HUDEP-2 (cell line): ENCODE results near the gene DCHS1.

Experiments used
- DNase-seq, 76 experiments: peaks; one replicate each; lab custom pipeline; 2025; ENCODE audit not compliant: unreplicated experiment in 76 of 76; lab: John Stamatoyannopoulos, UW

Gene DCHS1

GRCh38 chr11:6615882-6616585 lies 39.6 kb downstream of the DCHS1 start:
- no peak for DNase-seq

- no peak for DNase-seq
Measured at GRCh38 chr11:6615046-6615445, 40.6 kb downstream of the DCHS1 start.

GRCh38 chr11:6614446-6614845 lies 41.2 kb downstream of the DCHS1 start:
- no peak for DNase-seq

GRCh38 chr11:6613496-6613895 lies 42.1 kb downstream of the DCHS1 start:
- no peak for DNase-seq

- DNase-seq = peak in 75 of 76 experiments; percentile 11 to 95 (median 88)
Measured at GRCh38 chr11:6612213-6613041, 43.2 kb downstream of the DCHS1 start, which contains the start of gene TAF10. Gene TAF10, minus strand, starts transcription at chr11:6612216. Its CDS starts 27 bp downstream, at chr11:6612189.

- no peak for DNase-seq
Measured at GRCh38 chr11:6611963-6612212, 43.7 kb downstream of the DCHS1 start.

- DNase-seq = peak in 6 of 76 experiments; percentile 12 to 28 (median 12)
Measured at GRCh38 chr11:6611092-6611962, 44.3 kb downstream of the DCHS1 start.

GRCh38 chr11:6610591-6610990 lies 45.0 kb downstream of the DCHS1 start:
- DNase-seq = no peak

GRCh38 chr11:6609502-6610015 lies 46.0 kb downstream of the DCHS1 start:
- no peak for DNase-seq

GRCh38 chr11:6608726-6609501 lies 46.7 kb downstream of the DCHS1 start:
- no peak for DNase-seq

- DNase-seq = no peak
Measured at GRCh38 chr11:6608011-6608410, 47.6 kb downstream of the DCHS1 start.

GRCh38 chr11:6607190-6607795 lies 48.3 kb downstream of the DCHS1 start:
- no peak for DNase-seq

- DNase-seq = peak in 58 of 76 experiments; percentile 6 to 78 (median 42)
Measured at GRCh38 chr11:6606471-6607189, 49.0 kb downstream of the DCHS1 start.

GRCh38 chr11:6604790-6605189 lies 50.8 kb downstream of the DCHS1 start:
- no peak for DNase-seq

- DNase-seq = peak in 45 of 76 experiments; percentile 5 to 53 (median 28)
Measured at GRCh38 chr11:6604081-6604626, 51.5 kb downstream of the DCHS1 start.

GRCh38 chr11:6603287-6604080 lies 52.1 kb downstream of the DCHS1 start, which contains the start of the genes ILK and RRP8:
Gene ILK, plus strand, starts transcription at chr11:6603774. Its CDS starts 498 bp downstream, at chr11:6604272.
Gene RRP8, minus strand, starts transcription at chr11:6603616. Its CDS starts 114 bp downstream, at chr11:6603502.
- peak in 74 of 76 experiments; percentile 29 to 90 (median 77) for DNase-seq

- no peak for DNase-seq
Measured at GRCh38 chr11:6602096-6602940, 53.3 kb downstream of the DCHS1 start.
